ENCODE measurements around the gene PNPLA5.

PNPLA5 gene

GRCh38 chr22:43900206-43900605, 8.4 kb upstream of the PNPLA5 start:
- H3K27ac ChIP-seq (replicated peaks) = no peak overlapping the region
- no peak for DNase-seq (ENCODE audit: low read depth in 1 of 2, low spot score in 1 of 2)
- TF ChIP-seq POLR2AphosphoS5 (IDR thresholded peaks at IDR 0.05; ENCODE audit: low read depth) = no peak
- no peak for TF ChIP-seq SPI1 (IDR thresholded peaks at IDR 0.05; ENCODE audit: borderline replicate concordance, low read depth)
- TF ChIP-seq CTCF (IDR thresholded peaks at IDR 0.05; ENCODE audit: insufficient read depth, low read length) = no peak
- TF ChIP-seq REST (IDR thresholded peaks at IDR 0.05; ENCODE audit: insufficient replicate concordance, low read depth) = no peak
- no peak for TF ChIP-seq GABPA (IDR thresholded peaks at IDR 0.05; ENCODE audit: low read depth)
- H3K27me3 ChIP-seq (ENCODE audit: insufficient read depth, poor library complexity, severe bottlenecking) = peaks cover 6% of the 10 kb centered on the region
- no peak overlapping the region for H3K4me3 ChIP-seq (replicated peaks; ENCODE audit: insufficient read depth, low read length)

- Histone ChIP-seq H3K27me3 (ENCODE audit: insufficient read depth, poor library complexity, severe bottlenecking) (peaks cover 15% of the 10 kb centered on the region), H3K4me3 (replicated peaks; ENCODE audit: insufficient read depth, low read length) (no peak overlapping the region), H3K27ac (replicated peaks) (no peak overlapping the region)
- TF ChIP-seq GABPA (IDR thresholded peaks at IDR 0.05; ENCODE audit: low read depth) = no peak
- TF ChIP-seq REST (IDR thresholded peaks at IDR 0.05; ENCODE audit: insufficient replicate concordance, low read depth) = no peak
- no peak for TF ChIP-seq SPI1 (IDR thresholded peaks at IDR 0.05; ENCODE audit: borderline replicate concordance, low read depth)
- no peak for TF ChIP-seq POLR2AphosphoS5 (IDR thresholded peaks at IDR 0.05; ENCODE audit: low read depth)
- no peak for TF ChIP-seq CTCF (IDR thresholded peaks at IDR 0.05; ENCODE audit: insufficient read depth, low read length)
- no peak for DNase-seq (ENCODE audit: low read depth in 1 of 2, low spot score in 1 of 2)
Observed at GRCh38 chr22:43897751-43898261, 6.0 kb upstream of the PNPLA5 start.

GRCh38 chr22:43895986-43896645, 4.3 kb upstream of the PNPLA5 start:
- no peak overlapping the region for H3K27ac ChIP-seq (replicated peaks)
- no peak for TF ChIP-seq CTCF (IDR thresholded peaks at IDR 0.05; ENCODE audit: insufficient read depth, low read length)
- TF ChIP-seq GABPA (IDR thresholded peaks at IDR 0.05; ENCODE audit: low read depth) = no peak
- no peak for TF ChIP-seq POLR2AphosphoS5 (IDR thresholded peaks at IDR 0.05; ENCODE audit: low read depth)
- no peak for TF ChIP-seq SPI1 (IDR thresholded peaks at IDR 0.05; ENCODE audit: borderline replicate concordance, low read depth)
- no peak for TF ChIP-seq REST (IDR thresholded peaks at IDR 0.05; ENCODE audit: insufficient replicate concordance, low read depth)
- no peak overlapping the region for H3K4me3 ChIP-seq (replicated peaks; ENCODE audit: insufficient read depth, low read length)
- no peak for DNase-seq (ENCODE audit: low read depth in 1 of 2, low spot score in 1 of 2)
- H3K27me3 ChIP-seq (ENCODE audit: insufficient read depth, poor library complexity, severe bottlenecking) = peaks cover 30% of the 10 kb centered on the region

Measured in HL-60 (cell line).